HUDEP-2 (cell line): ENCODE results near the gene TNNI2.

Experiments used
- DNase-seq, 76 experiments: peaks; one replicate each; lab custom pipeline; 2025; ENCODE audit not compliant: unreplicated experiment in 76 of 76; lab: John Stamatoyannopoulos, UW

Gene TNNI2

DNA sequence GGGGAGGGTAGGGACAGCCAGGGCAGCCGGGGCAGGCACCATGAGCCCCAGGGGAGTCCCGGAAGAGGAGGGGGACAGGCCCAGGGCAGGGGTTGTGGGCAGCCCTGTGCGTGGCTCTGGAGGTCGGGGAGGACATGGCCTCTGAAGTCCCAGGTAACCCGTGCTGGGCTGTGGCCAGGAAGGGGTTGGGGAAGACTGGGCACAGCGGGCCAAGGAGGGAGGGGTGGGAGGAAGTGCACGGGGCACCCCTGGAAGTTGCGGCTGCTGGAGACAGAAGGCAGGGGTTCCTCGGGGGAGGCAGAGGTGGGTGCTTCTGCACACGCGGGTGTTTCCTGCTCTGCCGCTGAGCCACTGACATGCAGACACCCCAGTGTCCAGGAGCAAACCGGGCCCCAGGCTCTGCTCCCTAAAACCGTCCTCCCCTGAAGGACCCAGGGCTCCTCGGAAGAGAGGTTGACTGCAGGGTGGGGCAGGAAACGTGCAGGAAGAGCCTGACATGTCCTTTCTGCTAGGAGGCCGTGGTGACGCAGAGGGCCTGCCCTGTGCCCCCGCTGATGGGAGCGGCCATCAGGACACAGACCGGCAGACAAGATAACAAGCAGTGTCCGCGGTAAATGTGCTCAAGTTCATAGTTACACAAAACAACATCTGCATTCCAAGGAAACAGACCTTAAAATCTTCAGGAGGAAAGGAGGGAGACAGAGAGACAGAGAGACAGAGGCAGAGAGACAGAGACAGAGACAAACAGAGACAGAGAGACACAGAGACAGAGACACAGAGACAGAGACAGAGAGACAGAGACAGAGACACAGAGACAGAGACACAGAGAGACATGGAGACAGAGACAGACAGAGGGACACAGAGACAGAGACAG, 5.7 kb downstream of the TNNI2 start:
- peak in 73 of 76 experiments; percentile 13 to 80 (median 63) for DNase-seq

DNA sequence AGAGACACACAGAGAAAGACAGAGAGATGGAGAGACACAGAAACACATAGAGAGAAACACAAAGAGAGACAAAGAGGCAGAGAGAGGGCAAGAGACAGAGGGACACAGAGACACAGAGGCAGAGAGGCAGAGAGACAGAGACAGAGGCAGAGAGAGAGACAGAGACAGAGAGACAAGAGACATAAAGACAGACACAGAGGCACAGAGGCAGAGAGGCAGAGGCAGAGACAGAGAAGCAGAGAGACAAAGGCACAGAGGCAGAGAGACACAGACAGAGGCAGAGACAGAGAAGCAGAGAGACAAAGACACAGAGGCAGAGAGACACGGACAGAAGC, 6.3 kb downstream of the TNNI2 start:
- DNase-seq: no peak

DNA sequence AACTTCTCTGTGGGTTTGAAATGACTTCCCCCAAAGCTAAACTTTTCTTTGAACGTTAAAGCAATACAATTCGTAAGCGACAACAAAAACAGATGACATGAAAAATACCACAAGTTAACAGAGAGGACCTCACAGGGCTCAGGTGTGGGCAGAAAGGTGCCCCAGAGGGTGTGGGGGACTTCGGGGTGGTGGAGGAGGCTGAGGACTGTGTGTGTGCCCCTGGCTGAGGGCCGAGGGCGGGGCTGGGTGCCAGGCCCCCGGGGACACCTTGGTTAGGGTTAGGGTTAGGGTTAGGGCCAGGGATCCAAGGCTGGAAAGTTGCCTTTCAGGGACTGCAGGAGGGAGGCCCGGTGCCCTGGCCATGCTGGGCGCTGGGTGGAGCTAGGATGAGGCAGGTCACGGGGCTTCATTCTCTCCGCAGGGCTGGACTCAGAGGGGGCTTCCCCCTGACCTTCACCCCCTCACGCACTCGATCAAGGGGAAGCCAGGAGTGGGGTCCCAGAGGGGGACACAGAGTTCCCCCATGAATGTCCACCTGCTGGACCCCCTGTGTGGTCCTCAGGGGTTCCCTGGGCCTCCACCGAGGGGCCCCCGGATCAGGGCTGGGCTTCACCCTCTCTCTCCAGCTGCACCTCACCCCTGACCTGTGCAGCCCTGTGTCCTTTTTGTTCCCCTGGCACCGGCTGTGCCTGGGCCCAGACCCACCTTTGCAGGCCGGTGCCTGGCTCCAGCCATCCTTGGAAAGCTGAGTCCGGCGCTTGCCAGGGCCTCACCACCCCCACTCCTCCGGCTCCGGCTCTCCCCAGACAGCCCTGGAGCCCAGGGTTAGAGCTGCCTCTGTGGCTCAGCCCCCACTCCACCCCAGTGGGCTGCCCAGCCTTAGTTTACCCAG, 7.0 kb downstream of the TNNI2 start:
- peak in 1 of 76 experiments; percentile 15 for DNase-seq

DNA sequence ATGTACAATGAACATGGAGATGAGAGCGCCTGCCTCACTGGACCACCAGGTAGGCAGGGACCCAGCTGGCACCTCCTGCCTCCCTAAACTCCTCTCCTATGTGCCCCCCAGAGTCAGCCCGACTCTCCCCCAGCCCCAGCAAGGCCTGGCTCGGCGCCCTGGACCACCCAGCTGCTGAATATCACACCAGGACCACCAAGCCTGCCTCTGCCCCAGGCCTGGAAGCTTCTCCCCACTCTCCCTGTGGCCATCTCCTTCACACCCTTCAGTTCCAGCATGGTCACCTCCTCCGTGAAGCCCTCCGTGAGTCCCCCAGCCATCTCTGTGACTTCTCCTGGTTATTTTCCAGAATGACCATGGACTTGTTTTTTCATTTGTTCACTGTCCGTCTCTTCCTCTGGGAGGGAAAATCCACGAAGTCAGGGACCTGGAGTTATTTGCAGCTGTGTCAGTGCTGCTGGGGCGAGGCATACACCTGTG, 7.7 kb downstream of the TNNI2 start:
- DNase-seq: no peak

DNA sequence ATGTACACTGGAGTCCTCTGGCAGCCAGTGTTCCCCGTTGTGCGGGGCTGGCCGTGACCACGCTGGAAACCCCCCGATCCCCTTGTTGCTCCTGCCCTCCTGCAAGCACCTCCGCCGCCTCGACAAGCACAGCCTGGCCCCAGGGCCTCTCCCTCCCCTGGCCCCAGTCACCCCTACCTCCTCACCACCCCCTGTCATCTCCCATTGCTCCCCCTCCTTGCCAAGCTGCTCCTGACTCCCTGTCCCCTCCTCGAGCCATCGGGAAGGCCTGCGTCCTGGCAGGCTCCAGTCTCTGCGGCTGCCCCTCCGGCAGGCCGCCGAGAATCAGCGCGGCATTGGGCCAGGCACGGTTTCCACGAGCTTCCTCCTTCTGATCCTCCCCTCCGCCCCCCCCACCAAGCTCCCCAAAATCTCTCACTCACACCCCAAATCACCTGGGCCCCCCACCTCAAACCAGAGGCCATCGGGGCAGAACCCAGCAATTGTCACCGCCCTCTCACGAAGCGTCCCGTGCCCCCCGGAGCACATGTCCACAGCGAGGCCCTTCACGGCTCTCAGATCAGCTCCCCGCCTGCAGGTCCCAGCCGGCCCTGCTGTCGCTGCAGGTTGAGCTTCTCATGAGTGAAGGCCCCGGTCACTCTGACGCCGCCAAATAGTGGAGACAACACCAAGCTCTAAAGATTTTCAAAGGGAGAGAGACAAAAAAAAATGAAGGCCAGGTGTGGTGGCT, 8.4 kb downstream of the TNNI2 start:
- no peak for DNase-seq

DNA sequence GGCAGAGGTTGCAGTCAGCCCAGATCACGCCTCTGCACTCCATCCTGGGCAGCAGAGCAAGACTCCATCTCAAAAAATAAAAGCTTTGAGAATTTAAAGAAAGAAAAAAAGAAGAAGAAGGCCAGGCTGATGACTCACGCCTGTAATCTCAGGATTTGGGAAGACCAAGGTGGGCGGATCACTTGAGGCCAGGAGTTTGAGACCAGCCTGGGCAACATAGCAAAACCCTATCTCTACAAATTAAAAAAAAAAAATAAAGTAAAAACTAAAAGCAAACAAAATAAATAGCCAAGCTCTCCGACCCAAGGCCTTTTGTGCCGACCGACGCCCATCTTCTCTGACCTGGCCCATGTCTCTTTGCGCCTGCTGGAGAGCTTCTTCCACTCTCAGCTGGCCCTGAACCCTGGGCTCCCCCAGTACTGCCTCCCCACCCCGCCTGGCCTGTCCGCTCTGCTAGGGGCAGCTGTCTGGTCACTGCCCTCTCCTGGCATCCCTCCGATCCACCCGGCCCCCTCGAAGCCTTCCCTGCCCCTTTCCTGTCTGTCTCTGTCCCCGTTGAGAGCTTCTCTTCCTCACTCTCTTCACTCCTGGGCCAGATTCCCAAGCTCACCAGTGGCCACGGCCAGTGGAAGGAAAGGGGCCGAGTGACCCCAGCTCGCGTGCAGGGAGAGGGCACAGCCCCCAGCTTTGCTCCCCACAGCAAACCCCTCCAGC, 9.3 kb downstream of the TNNI2 start:
- DNase-seq: no peak

DNA sequence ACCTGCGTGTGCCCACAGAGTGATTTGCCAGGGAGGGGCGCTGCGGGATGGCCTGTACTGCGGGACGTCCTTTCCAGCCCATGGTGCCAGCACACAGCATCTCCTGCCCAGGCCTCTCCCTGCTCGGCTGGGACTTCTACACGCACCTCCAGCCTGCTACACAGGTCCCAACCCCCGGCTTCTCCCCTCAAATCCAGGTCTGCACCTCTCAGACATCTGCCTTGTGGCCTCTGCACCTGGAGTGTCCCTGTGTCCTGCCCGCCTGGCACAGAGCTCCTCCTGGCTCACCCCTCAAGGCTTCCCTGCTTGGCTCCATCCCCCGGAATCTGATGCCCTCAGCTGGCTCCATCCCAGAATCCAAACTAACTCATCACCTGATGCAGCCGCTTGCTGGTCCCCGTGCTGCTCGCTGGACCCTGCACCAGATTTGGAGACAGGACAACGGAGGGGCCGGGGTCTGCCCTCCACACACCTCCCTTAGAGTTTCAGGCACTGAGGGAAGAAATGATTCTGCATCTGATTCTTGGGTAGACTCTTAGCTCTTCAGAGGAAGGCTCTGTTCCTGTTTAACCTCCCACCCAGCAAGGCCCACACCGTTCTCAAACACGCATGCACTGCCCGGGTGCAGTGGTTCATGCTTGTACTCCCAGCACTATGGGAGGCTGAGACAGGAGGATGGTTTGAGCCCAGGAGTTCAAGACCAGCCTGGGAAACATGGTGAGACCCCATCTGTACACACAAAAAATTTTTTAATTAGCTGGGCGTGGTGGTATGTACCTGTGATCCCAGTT, 10.1 kb downstream of the TNNI2 start:
- DNase-seq: no peak

DNA sequence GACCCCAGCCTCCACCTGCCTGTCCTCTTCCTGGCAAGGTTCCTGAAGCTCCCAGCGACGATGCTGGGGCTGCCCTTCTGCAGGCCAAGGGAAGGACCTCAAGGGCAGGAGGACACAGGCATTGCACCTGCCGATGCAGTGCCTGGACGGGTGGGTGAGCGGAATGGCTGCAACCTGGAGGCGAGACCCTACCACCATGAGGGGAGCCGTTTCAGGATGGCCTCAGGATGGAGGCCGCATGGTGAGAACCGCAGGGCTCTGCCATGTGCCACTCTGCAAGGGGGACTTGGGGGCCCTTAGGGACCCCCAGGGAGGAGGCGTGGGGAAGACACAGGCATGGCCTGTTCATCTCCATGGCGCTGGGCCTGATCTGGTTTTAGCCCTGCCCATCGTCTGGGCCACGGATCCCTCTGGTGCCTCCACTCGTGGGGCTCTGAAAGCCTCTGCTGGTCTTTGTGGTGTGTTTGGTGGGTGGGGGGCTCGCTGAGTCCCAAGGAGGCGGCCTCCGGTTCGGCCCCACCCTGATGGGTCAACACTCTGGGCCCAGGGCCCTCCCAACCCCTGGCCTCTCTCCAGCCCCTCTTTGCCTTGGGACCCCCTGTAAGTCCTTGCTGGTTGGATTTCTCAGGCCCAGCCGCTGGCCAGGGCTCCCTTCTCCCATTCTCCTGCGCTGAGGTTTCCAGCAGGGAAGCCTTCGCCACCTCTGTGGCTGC, 12.8 kb downstream of the TNNI2 start:
- no peak for DNase-seq

DNA sequence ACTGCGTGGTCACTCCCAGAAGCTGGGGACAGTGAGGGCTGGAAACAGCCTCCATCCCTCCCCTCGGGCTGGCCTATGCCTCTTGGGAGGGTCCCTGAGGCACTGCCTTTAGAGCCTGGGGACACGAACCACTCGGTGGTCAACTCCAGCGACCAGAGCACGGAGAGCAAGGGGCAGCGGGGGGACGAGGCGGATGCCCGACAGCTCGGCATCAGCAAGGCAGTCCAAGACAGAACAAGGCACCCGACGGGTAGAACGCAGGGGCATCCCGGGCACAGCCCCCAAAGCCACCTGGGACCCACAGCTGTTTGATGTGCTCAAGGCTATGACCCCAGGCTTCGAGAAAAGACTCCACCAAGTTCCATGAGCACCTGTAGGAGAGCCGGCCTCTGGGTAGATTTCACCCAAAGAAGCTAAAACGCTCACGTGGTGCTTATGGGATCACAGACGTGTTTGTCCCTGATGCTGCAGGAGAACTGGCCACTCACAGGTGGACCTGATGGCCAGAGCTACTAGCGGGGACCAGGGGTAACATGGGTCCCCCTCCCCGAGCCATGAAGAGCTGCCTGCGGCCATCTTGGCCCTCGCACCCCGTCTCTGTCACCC, 13.6 kb downstream of the TNNI2 start:
- DNase-seq: no peak

DNA sequence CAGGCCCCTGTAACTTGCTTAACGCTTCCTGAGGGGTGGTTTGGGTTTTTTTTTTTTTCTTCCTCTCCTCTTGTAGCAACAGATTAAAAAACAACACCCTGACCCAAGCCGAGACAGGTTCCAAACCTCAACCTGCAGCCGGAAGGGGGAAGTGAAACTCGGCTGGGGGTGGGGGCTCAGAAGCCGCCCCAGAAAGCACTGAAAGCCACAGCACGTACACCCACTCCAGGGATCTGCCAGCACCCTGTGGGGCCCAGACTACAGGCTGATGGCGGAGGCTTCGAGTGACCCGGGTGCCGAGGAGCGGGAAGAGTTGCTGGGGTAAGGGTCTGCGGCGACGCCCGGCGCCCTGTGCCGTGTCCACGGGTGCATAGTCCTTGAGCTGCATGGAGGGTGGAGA, 14.1 kb downstream of the TNNI2 start, which contains the start of gene LSP1:
Gene LSP1, plus strand, starts transcription at position 208 of the 400 bp plus-strand sequence. Its CDS starts 61 bp downstream, at position 269.
- no peak for DNase-seq

DNA sequence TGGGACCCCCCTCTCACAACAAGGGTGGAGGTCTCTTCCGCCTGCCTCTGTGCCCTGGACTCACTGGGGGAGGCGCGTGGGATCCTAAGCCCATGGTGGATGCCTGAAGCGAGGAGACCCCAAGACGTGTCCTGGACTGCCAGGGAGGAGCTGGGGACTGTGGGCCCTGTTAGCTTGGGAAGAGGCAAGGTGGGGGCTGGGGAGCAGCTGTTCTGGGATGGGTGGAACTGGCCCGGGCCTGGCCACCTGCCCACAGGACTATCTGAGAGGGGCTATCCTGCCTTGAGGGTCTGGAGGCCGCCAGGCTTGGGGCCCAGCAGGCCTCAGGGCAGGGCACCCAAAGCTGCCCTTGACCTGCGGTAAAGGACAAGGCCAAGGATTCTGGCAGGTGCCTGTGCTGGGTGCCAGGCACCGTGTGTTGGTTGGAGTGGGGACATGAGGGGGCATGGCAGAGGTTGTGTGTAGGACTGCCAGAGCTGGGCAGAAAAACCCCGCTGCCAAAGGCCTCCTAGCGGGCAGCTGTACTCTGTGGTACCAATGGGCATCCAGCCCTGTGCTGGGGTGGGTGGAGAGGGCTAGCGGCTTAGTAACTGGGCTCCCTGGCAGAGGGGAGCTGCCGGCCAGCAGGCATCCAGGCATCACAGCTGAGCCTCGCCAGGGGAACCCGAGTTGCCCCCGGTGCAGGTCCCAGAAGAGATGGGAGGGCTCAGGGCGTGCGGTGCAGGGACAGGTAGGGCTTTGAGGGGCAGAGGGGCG, 14.8 kb downstream of the TNNI2 start:
- DNase-seq: no peak

DNA sequence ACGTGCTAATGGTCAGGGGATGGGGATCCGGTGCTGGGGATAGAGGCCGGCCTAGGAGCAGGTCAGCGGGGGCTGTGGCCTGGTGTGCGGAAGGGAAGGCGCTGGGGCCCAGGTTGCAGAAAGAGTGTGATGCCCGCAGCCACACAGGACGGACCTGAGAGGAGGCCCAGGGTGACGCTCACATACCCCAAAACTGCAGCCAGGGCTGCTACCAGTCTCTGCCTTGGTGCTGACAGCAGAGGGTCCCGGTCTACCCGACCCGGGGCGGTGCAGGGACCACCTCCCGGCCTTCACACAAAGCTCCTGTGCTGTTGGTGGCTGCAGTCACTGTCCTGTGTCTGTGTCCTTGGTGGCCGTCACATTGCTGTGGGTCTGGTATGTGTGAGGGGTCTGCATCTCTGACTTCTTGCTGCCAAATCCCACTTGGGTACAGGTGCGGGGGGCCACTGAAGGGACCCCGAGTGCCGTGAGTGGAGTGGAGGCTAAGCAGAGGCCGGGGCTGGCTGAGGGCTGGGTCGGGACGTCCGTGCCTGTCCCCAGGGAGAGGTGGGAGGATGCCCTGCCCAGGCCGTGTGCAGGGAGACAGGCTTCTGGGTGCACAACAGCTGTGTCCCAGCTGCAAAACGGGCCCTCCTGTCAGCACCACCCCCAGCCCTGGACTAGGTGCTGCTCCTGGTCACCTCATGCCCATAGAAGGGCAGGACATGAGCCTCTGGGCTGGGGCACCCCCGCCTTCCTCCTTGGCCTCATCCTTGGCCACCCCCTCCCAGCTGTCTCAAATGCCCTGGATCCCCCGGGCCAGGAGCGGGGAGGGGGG, 15.6 kb downstream of the TNNI2 start:
- no peak for DNase-seq

DNA sequence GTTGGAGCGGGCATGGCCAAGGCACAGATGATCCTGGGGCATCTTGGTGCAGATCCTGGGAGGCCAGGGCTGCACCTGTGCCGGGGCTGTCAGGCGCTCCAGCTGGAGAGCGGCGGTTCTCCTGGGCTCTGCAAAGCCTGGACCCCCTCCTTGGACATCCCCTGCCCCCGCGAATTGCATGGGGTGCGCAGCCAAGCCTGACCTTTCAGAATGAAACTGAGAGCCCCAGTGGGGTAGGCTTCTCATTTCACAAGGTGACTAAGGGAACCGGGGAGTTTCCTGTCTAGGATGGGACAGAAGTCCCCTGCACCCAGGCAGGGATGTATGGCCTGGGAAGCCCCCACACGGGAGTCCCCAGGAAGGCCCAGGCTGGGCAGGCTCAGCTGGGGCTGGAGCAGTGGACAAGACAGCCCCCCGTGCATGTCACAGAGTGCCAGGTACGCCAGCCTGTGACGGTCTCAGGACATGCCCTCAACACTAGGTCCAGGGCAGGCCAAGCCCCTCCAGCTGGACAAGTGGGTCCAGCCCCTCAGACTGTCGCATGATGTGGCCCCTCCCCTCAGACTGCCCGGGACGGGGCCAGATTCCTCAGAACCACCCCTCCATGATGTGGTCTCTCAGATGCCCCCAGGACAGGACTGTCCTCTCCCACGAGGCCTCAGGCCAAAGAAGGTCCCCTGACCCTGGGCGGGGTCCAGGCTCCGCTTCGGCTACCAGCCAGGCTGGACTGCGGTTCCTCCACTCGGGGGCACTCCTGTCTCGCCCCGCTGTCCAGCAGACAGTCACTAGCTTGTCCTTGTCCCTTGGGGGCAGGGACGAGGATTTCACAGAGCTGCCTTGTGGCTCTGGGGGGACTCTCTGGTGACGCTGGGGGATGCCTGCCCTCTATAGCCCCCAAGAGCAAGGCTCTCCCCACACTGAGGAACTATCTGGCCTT, 16.4 kb downstream of the TNNI2 start:
- DNase-seq: no peak

DNA sequence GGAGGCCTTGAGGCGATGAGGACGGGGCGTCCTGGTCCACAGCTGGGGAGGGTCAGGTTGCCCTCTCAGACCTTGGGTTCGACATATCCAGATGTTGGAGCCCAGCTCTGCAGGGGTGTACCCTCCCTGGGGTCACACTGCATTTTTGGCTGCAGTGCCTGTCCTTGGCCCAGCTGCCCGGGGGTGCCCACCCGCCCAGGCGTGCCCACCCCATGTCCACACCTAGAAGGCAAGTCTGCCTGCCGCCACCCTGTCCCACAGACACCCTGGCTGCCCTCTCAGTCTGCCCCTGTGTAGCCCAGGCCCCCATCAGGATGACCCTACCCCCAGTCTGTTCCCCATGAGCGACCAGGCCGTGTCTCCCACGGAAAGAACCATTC, 17.1 kb downstream of the TNNI2 start:
- DNase-seq: no peak

DNA sequence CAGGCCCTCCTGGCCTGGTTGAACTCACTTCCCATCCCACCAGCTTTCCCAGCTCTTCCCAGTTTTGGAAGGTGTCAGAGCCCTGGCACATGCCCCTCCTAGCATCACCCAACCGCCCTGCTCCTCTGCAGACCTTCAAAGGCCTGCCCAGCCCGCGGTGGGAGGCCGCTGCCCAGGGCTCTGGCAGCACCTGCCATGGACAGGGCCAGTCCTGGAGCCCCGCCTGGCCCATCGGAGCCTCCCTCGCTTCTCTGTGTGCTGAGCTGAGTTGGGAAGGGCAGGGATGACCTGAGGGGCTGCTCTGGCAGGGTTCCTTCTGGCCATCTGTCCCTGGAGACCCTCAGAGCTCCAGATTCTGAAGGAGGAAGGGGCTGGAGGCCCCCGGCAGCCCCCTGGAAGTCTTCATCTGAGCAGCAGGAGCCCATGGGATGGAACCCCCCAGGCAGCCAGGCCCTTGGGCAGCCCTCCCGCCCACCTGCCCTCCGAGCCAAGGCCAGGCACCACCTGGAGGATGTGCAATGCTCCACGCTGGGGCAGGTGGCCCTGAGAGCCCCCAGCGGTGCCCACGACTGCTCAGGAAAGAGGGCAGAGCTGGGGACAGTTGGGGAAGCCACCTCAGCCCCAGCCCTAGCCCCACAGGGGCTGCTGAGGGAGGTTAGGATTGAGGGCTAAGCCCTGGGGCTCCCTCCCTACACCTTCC, 17.7 kb downstream of the TNNI2 start:
- no peak for DNase-seq
